ENCODE measurements around the gene GLT6D1.
"Not testable (repeated sequence)": the region's sequence is repeated elsewhere in the genome, so short reads cannot be mapped to it uniquely, and the experiment has no call there.

GLT6D1 gene

GRCh38 chr9:135639196-135639595, at the start of gene GLT6D1:
Gene GLT6D1, minus strand, starts transcription at chr9:135639540. Its CDS starts 353 bp downstream, at chr9:135639187.
- no peak for DNase-seq (ENCODE audit: low read depth in 2 of 2)

GRCh38 chr9:135689011-135689410, 49.7 kb upstream of the GLT6D1 start:
- DNase-seq (ENCODE audit: low read depth in 2 of 2): no peak

GRCh38 chr9:135687216-135687615, 47.9 kb upstream of the GLT6D1 start:
- DNase-seq (ENCODE audit: low read depth in 2 of 2): no peak

GRCh38 chr9:135684691-135685090, 45.4 kb upstream of the GLT6D1 start:
- DNase-seq (ENCODE audit: low read depth in 2 of 2): no peak

- no peak for DNase-seq (ENCODE audit: low read depth in 2 of 2)
Measured at GRCh38 chr9:135683401-135684034, 44.2 kb upstream of the GLT6D1 start.

GRCh38 chr9:135681161-135681560, 41.8 kb upstream of the GLT6D1 start:
- no peak for DNase-seq (ENCODE audit: low read depth in 2 of 2)

GRCh38 chr9:135680056-135680455, 40.7 kb upstream of the GLT6D1 start:
- no peak for DNase-seq (ENCODE audit: low read depth in 2 of 2)

GRCh38 chr9:135678236-135679017, 39.1 kb upstream of the GLT6D1 start:
- no peak for DNase-seq (ENCODE audit: low read depth in 2 of 2)

- no peak for DNase-seq (ENCODE audit: low read depth in 2 of 2)
Measured at GRCh38 chr9:135677641-135678168, 38.4 kb upstream of the GLT6D1 start.

GRCh38 chr9:135676891-135677290, 37.6 kb upstream of the GLT6D1 start:
- DNase-seq (ENCODE audit: low read depth in 2 of 2): no peak

GRCh38 chr9:135674977-135675376, 35.6 kb upstream of the GLT6D1 start:
- DNase-seq (ENCODE audit: low read depth in 2 of 2): no peak

- DNase-seq (ENCODE audit: low read depth in 2 of 2): no peak
Measured at GRCh38 chr9:135673941-135674340, 34.6 kb upstream of the GLT6D1 start.

- not testable (repeated sequence) for DNase-seq (ENCODE audit: low read depth in 2 of 2)
Measured at GRCh38 chr9:135672786-135673185, 33.4 kb upstream of the GLT6D1 start.

GRCh38 chr9:135671591-135672041, 32.3 kb upstream of the GLT6D1 start:
- no peak for DNase-seq (ENCODE audit: low read depth in 2 of 2)

GRCh38 chr9:135670721-135671590, 31.6 kb upstream of the GLT6D1 start:
- no peak for DNase-seq (ENCODE audit: low read depth in 2 of 2)

- no peak for DNase-seq (ENCODE audit: low read depth in 2 of 2)
Measured at GRCh38 chr9:135669616-135670285, 30.4 kb upstream of the GLT6D1 start.

- not testable (repeated sequence) for DNase-seq (ENCODE audit: low read depth in 2 of 2)
Measured at GRCh38 chr9:135669018-135669417, 29.7 kb upstream of the GLT6D1 start.

GRCh38 chr9:135667463-135668001, 28.2 kb upstream of the GLT6D1 start:
- no peak for DNase-seq (ENCODE audit: low read depth in 2 of 2)

- no peak for DNase-seq (ENCODE audit: low read depth in 2 of 2)
Measured at GRCh38 chr9:135666534-135667462, 27.5 kb upstream of the GLT6D1 start.

- DNase-seq (ENCODE audit: low read depth in 2 of 2): no peak
Measured at GRCh38 chr9:135665795-135666189, 26.5 kb upstream of the GLT6D1 start.
